Brain microvascular endothelial cell (primary cell): ENCODE measurements around the gene DYRK2.

Source experiments
- DNase-seq: peaks from one replicate; pipeline ENCODE4 v3.0.0-alpha.2; 2020
- H3K27ac ChIP-seq: fragments of 250-450 bp; sonication (Bioruptor Pico); 2 replicates; pipeline ENCODE4 v1.5.1; 2020; ENCODE audit warnings: mild to moderate bottlenecking, moderate library complexity
- H3K27me3 ChIP-seq: fragments of 250-450 bp; sonication (Bioruptor Pico); replicated peaks from 2 replicates; pipeline ENCODE4 v1.5.1; 2020; ENCODE audit warnings: mild to moderate bottlenecking
- H3K36me3 ChIP-seq: fragments of 250-450 bp; sonication (Bioruptor Pico); replicated peaks from 2 replicates; pipeline ENCODE4 v1.5.1; 2020; ENCODE audit warnings: mild to moderate bottlenecking
- H3K4me3 ChIP-seq: 2 replicates; pipeline ENCODE4 v1.5.1; 2011; ENCODE audit warnings: low read depth, mild to moderate bottlenecking, control low read depth, low read length, moderate library complexity
- CTCF ChIP-seq: IDR thresholded peaks from 2 replicates; pipeline ENCODE4 v1.5.1; 2011; ENCODE audit warnings: low read depth, mild to moderate bottlenecking, moderate library complexity, low read length, control low read depth, inconsistent platforms; ENCODE audit errors: missing control alignments
- in situ Hi-C: cut with HindIII; loops from 2 replicates; pipeline ENCODE4 v1.10.0; 2017; ENCODE audit warnings: low sequenced_read_pairs, low pct_ligation_motif_present

Gene DYRK2

GRCh38 chr12:67633708-67634107 is 14.8 kb upstream of the DYRK2 start:
- in situ Hi-C loops: no loop called here
- Histone ChIP-seq H3K27ac (no peak overlapping the region), H3K36me3 (no peaks in the 10 kb centered on the region), H3K27me3 (no peaks in the 10 kb centered on the region), H3K4me3 (no peak overlapping the region)
- no peak for DNase-seq
- TF ChIP-seq CTCF: no peak

GRCh38 chr12:67634303-67634761 is 14.2 kb upstream of the DYRK2 start:
- Histone ChIP-seq H3K27me3 (no peaks in the 10 kb centered on the region), H3K27ac (no peak overlapping the region), H3K4me3 (no peak overlapping the region), H3K36me3 (no peaks in the 10 kb centered on the region)
- in situ Hi-C loops: no loop called here
- TF ChIP-seq CTCF: no peak
- DNase-seq: no peak

GRCh38 chr12:67637718-67638117 is 10.8 kb upstream of the DYRK2 start:
- in situ Hi-C loops: no loop called here
- TF ChIP-seq CTCF: no peak

GRCh38 chr12:67638694-67639093 is 9.9 kb upstream of the DYRK2 start:
- Histone ChIP-seq H3K4me3 (no peak overlapping the region), H3K27ac (no peak overlapping the region), H3K36me3 (no peaks in the 10 kb centered on the region), H3K27me3 (no peaks in the 10 kb centered on the region)
- no peak for DNase-seq
- TF ChIP-seq CTCF: no peak
- in situ Hi-C loops: no loop called here

More at GRCh38 chr12:67637718-67638117, 10.8 kb upstream of the DYRK2 start:
- no peak overlapping the region for H3K4me3 ChIP-seq
- DNase-seq: no peak
- H3K36me3 ChIP-seq: no peaks in the 10 kb centered on the region
- H3K27ac ChIP-seq: no peak overlapping the region
- no peaks in the 10 kb centered on the region for H3K27me3 ChIP-seq

- in situ Hi-C loops: no loop called here
- TF ChIP-seq CTCF: no peak
Measured at GRCh38 chr12:67640863-67641262, 7.7 kb upstream of the DYRK2 start.

GRCh38 chr12:67645126-67645525 is 3.4 kb upstream of the DYRK2 start:
- in situ Hi-C loops: no loop called here

More at GRCh38 chr12:67640863-67641262, 7.7 kb upstream of the DYRK2 start:
- no peak for DNase-seq
- Histone ChIP-seq H3K36me3 (no peaks in the 10 kb centered on the region), H3K27ac (no peak overlapping the region), H3K4me3 (no peak overlapping the region), H3K27me3 (no peaks in the 10 kb centered on the region)

More at GRCh38 chr12:67645126-67645525, 3.4 kb upstream of the DYRK2 start:
- Histone ChIP-seq H3K36me3 (no peaks in the 10 kb centered on the region), H3K4me3 (no peak overlapping the region), H3K27ac (no peak overlapping the region), H3K27me3 (no peaks in the 10 kb centered on the region)
- no peak for TF ChIP-seq CTCF
- no peak for DNase-seq
